Esophagus (tissue), 2 donors: ENCODE data around the gene DOCK2. TPM values are rescaled to one million over a fixed set of nuclear protein-coding genes. Genes with fewer than 3 reads are reported as not detected.

Experiments used
- H3K27ac ChIP-seq, 2 donors: one replicate each; pipeline ENCODE4 v1.5.1; 2013; ENCODE audit warnings: low read depth in 2 of 2, mild to moderate bottlenecking in 2 of 2, inconsistent platforms in 1 of 2, low read length in 1 of 2, moderate library complexity in 1 of 2
- H3K27me3 ChIP-seq, 2 donors: one replicate each; pipeline ENCODE4 v1.6.1; 2013; ENCODE audit warnings: low read length in 2 of 2, control low read depth in 1 of 2, mild to moderate bottlenecking in 1 of 2; ENCODE audit not compliant: insufficient read depth in 2 of 2, control insufficient read depth in 1 of 2
- H3K36me3 ChIP-seq, 2 donors: one replicate each; pipeline ENCODE4 v1.6.1; 2013; ENCODE audit warnings: low read length in 1 of 2; ENCODE audit not compliant: control insufficient read depth in 2 of 2, insufficient read depth in 2 of 2
- H3K4me1 ChIP-seq, 2 donors: one replicate each; pipeline ENCODE4 v1.6.1; 2013; ENCODE audit warnings: low read length in 1 of 2; ENCODE audit not compliant: control insufficient read depth in 2 of 2, insufficient read depth in 2 of 2
- H3K4me3 ChIP-seq, 2 donors: one replicate each; pipeline ENCODE4 v1.5.1; 2013; ENCODE audit warnings: low read length in 2 of 2, mild to moderate bottlenecking in 2 of 2, low read depth in 1 of 2, moderate library complexity in 1 of 2
- H3K9me3 ChIP-seq, 2 donors: one replicate each; pipeline ENCODE4 v1.6.1; 2013; ENCODE audit warnings: mild to moderate bottlenecking in 2 of 2, low read depth in 1 of 2, low read length in 1 of 2, moderate library complexity in 1 of 2; ENCODE audit not compliant: control insufficient read depth in 2 of 2, insufficient read depth in 1 of 2
- WGBS, 2 donors: extraction: QIAGEN DNeasy Blood & Tissue Kit; methylation state at CpG; one replicate each; pipeline ENCODE4 v1.1.7; 2013; 5-methylcytosine and 5-hydroxymethylcytosine counted together
- polyA plus RNA-seq, 2 donors: library from polyadenylated mRNA; stranded (reverse); fragments of 200-250 nt; gene quantifications; one replicate each; pipeline ENCODE4 v1.2.3, GENCODE V29; 2013
- donor health status: healthy with polysubstance abuse.
- donor health status: Bipolar disorder and iron deficiency.

Gene DOCK2
- polyA plus RNA-seq, 2 donors, result 0.86 to 1.2 TPM

GRCh38 chr5:169695919-169696490 is 58.9 kb downstream of the DOCK2 start:
- WGBS, 2 donors, result 65 to 71% methylated on average over 8 of the region's 8 CpGs
- no peak overlapping the region for H3K4me3 ChIP-seq
- no peaks in the 10 kb centered on the region for H3K4me1 ChIP-seq
- no peaks in the 10 kb centered on the region for H3K27me3 ChIP-seq
- H3K27ac ChIP-seq, result no peak overlapping the region
- H3K36me3 ChIP-seq, result no peaks in the 10 kb centered on the region
- no peaks in the 10 kb centered on the region for H3K9me3 ChIP-seq

DNA sequence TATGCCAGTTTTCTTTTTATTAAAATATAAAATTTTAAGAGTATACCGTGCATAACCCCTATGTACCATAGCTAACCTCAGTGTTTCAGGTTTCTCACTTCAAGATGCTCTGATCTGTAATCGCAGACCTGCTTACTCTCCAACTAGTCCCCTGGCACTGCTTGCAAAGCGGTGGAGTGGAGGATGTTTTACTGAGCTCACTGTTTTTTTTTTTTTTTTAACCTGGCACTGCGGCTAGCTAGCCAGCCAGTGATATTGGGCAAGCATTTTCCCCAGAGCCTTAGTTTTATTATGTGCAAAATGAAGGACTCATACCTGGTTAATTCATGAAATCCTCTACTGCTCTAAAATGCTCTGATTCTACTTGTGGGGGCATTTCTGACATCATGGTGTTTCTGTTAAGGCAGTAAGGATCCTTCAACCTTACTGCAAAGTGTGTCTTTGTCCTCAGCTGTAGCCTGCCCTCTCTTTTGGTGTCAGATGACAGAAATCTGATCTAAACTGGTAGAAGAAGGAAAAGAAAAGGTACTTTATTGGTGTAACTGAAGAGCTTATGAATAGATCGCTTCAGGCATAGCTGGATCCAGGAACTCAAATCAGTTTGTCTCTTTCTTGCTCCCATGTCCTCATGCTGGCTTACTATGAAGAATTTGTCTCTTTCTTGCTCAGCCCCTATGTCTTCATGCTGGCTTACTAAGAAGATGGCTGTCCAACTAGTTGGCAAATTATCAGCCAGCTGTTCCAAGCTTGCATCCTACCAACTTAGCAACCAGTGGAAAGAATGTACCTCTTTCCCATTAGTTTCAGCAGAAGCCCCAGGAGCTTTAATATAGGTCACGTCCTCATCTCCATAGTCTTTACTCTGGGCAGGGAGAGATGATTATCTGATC is 59.8 kb downstream of the DOCK2 start:
- Histone ChIP-seq H3K36me3 (no peaks in the 10 kb centered on the region), H3K9me3 (no peaks in the 10 kb centered on the region), H3K4me3 (no peak overlapping the region), H3K27me3 (no peaks in the 10 kb centered on the region), H3K27ac (no peak overlapping the region), H3K4me1 (no peaks in the 10 kb centered on the region)
- 89% methylated on average over 6 of the region's 6 CpGs for WGBS, 2 donors

- no peak overlapping the region for H3K4me3 ChIP-seq
- no peaks in the 10 kb centered on the region for H3K36me3 ChIP-seq
- no peaks in the 10 kb centered on the region for H3K4me1 ChIP-seq
- no peak overlapping the region for H3K27ac ChIP-seq
- no peaks in the 10 kb centered on the region for H3K9me3 ChIP-seq
- 58 to 73% methylated on average over 2 of the region's 2 CpGs for WGBS, 2 donors
- H3K27me3 ChIP-seq, result no peaks in the 10 kb centered on the region
These were observed 60.4 kb downstream of the DOCK2 start for GRCh38 chr5:169697511-169697890.

DNA sequence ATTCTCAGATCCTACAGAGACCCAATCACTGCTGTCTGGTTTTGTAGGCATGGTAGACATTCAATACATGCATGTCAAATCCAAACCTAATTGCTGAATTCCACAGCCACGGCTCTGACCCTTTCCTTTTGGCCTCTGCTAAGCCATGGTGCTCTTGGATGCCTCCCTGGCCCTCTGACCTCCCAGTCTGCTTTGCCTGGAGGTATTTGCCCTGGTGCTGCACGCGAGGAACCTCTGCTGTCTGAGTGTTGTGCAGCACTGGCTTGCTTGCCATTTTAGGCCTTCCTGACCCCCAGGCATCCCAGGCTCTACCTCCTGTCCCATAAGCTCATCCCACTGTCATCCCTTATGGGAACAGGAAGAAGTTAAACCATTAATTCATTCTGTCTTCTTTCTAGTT is 60.9 kb downstream of the DOCK2 start:
- WGBS, 2 donors, result 58 to 64% methylated on average over 3 of the region's 3 CpGs
- no peaks in the 10 kb centered on the region for H3K36me3 ChIP-seq
- H3K27ac ChIP-seq, result no peak overlapping the region

DNA sequence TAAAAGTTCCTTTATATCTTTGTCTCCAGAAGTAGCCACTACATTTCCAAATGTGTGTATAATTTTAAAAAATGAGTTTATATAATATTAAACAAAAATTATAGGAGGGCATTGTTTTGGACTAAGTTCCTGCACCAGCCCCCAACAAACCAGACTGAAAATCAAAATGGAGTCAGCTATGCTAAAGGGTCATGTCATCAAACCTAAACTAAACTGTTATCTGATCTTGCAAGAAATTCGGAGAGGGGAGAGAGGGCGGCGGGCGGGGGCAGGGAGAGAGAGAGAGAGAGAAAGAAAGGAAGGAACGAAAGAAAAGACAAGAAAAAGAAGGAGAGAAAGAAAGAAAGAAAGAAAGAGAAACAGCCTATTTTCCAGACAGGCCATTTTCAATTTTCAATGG is 63.5 kb downstream of the DOCK2 start:
- Histone ChIP-seq H3K36me3 (no peaks in the 10 kb centered on the region), H3K4me3 (no peak overlapping the region), H3K9me3 (no peaks in the 10 kb centered on the region), H3K27me3 (no peaks in the 10 kb centered on the region), H3K27ac (no peak overlapping the region), H3K4me1 (no peaks in the 10 kb centered on the region)
- WGBS, 2 donors, result 80 to 83% methylated on average over 5 of the region's 5 CpGs

More for the DNA sequence above, 60.9 kb downstream of the DOCK2 start:
- H3K4me1 ChIP-seq, result no peaks in the 10 kb centered on the region
- no peaks in the 10 kb centered on the region for H3K27me3 ChIP-seq
- H3K9me3 ChIP-seq, result no peaks in the 10 kb centered on the region
- H3K4me3 ChIP-seq, result no peak overlapping the region

DNA sequence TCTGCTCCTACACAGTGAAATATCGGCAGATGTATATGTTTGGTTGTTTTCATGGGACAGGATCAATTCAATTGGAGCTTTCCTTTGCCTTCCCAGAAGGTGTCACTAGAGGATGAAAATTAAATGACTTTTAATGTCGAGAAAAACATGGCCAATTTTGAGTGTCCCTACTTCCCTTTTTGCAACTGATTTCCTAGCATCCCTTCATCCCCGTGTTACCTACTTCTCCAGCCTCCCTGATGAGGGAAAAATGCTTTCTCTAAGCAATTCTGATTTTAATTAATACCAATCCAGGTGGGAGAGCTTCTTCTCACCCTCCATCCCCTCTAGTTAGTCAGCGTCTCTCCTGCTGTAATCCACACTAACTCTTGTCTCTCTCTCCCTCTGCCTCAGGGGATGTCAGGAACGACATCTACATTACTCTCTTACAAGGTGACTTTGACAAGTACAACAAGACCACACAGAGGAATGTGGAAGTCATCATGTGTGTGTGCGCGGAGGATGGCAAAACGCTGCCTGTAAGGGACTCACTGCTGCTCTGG is 64.9 kb downstream of the DOCK2 start:
- no peak overlapping the region for H3K27ac ChIP-seq
- no peaks in the 10 kb centered on the region for H3K9me3 ChIP-seq
- H3K36me3 ChIP-seq, result no peaks in the 10 kb centered on the region
- WGBS, 2 donors, result 58 to 59% methylated on average over 8 of the region's 8 CpGs
- no peak overlapping the region for H3K4me3 ChIP-seq
- no peaks in the 10 kb centered on the region for H3K27me3 ChIP-seq
- no peaks in the 10 kb centered on the region for H3K4me1 ChIP-seq

DNA sequence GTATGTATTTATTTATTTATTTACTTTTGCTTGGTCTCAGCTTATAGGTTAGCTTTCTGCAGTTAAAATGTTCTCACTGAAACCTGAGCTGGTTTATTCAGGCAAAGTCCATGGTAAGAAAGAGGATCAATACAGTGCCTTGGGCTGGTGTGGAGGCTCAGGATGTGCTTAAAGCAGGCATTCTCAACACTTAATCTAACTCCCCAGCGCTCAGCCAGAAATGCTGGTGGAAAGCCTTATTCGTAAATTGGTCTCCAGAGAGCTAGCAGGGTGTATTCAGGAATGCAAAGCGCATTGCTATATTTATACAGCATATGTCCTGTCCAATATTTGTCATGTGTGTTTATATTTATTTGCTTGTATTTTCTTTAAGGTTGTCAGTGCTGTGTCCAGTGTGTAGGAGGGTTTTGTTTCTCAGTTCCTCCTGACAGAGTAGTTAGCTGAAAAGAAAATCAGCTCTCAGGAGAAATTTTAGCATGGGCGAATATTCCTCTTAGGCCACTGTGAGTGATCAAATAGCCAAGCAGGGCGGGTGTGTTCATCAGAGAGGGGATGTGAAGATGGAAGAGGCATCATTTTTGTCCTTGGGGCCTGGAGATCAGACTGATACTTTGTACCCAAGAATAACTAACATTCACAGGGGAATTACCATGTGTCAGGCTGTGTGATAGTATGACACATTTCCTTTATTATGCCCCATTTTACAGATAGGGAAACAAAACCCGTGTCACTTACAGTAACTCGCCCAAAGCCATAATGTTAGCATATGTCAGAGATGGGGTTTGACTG is 65.8 kb downstream of the DOCK2 start:
- H3K36me3 ChIP-seq, result no peaks in the 10 kb centered on the region
- 76 to 81% methylated on average over 7 of the region's 7 CpGs for WGBS, 2 donors
- no peaks in the 10 kb centered on the region for H3K4me1 ChIP-seq
- no peak overlapping the region for H3K4me3 ChIP-seq
- H3K27ac ChIP-seq, result no peak overlapping the region
- H3K27me3 ChIP-seq, result no peaks in the 10 kb centered on the region
- H3K9me3 ChIP-seq, result no peaks in the 10 kb centered on the region

DNA sequence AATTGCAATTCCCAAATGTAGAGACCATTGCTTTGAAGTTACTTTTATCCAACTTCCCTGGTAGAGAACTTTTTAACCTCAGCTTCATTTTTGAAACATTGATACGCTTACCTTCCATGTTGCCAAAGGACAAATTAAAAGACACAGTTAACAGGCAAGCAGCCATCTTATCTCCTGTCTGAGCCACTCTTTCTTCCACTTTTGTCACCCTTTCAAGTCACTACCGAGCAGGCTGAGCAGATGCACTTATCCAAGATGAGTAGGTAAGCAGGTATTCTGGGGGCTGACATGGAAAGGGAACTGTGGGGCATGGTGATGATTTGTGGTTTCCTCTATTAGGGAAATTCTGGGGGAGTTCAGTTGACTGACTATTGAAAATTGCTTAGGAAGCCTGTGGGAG is 66.7 kb downstream of the DOCK2 start:
- WGBS, 2 donors, result 71 to 78% methylated on average over 2 of the region's 2 CpGs
- H3K4me1 ChIP-seq, result no peaks in the 10 kb centered on the region

GRCh38 chr5:169705322-169705721 is 68.2 kb downstream of the DOCK2 start:
- no peaks in the 10 kb centered on the region for H3K36me3 ChIP-seq
- H3K4me1 ChIP-seq, result no peaks in the 10 kb centered on the region
- 91 to 94% methylated on average over 2 of the region's 2 CpGs for WGBS, 2 donors
- H3K9me3 ChIP-seq, result no peaks in the 10 kb centered on the region
- H3K4me3 ChIP-seq, result no peak overlapping the region
- H3K27me3 ChIP-seq, result no peaks in the 10 kb centered on the region
- H3K27ac ChIP-seq, result no peak overlapping the region

More for the DNA sequence above, 66.7 kb downstream of the DOCK2 start:
- no peaks in the 10 kb centered on the region for H3K9me3 ChIP-seq
- no peak overlapping the region for H3K27ac ChIP-seq
- H3K27me3 ChIP-seq, result no peaks in the 10 kb centered on the region
- no peak overlapping the region for H3K4me3 ChIP-seq
- no peaks in the 10 kb centered on the region for H3K36me3 ChIP-seq
